NCI-H82 (cell line): ENCODE measurements around the gene U2AF1L4.
"Not testable (repeated sequence)": the region's sequence is repeated elsewhere in the genome, so short reads cannot be mapped to it uniquely, and the experiment has no call there.

Experiments used
- DNase-seq: peaks from one replicate; lab custom pipeline; 2025; lab: John Stamatoyannopoulos, UW

U2AF1L4 gene

GRCh38 chr19:35725216-35725861 is 19.9 kb downstream of the U2AF1L4 start:
- no peak for DNase-seq

- no peak for DNase-seq
These were observed 20.7 kb downstream of the U2AF1L4 start for GRCh38 chr19:35724560-35724959.

GRCh38 chr19:35724132-35724531 is 21.1 kb downstream of the U2AF1L4 start:
- DNase-seq: not testable (repeated sequence)

GRCh38 chr19:35723671-35724070 is 21.5 kb downstream of the U2AF1L4 start:
- no peak for DNase-seq

- no peak for DNase-seq
These were observed 22.3 kb downstream of the U2AF1L4 start for GRCh38 chr19:35722897-35723296.

- DNase-seq: no peak
These were observed 22.8 kb downstream of the U2AF1L4 start for GRCh38 chr19:35722461-35722860.

GRCh38 chr19:35721374-35721773 is 23.8 kb downstream of the U2AF1L4 start:
- no peak for DNase-seq

- DNase-seq: no peak
These were observed 24.6 kb downstream of the U2AF1L4 start for GRCh38 chr19:35720648-35721047.

- no peak for DNase-seq
These were observed 25.1 kb downstream of the U2AF1L4 start for GRCh38 chr19:35720163-35720524.

- no peak for DNase-seq
These were observed 25.6 kb downstream of the U2AF1L4 start for GRCh38 chr19:35719402-35720162.

- peak; percentile 29 for DNase-seq
These were observed 26.7 kb downstream of the U2AF1L4 start for GRCh38 chr19:35718345-35719041.

GRCh38 chr19:35717665-35718344 is 27.4 kb downstream of the U2AF1L4 start, which contains the start of gene KMT2B:
Gene KMT2B, plus strand, starts transcription at chr19:35718003. Its CDS starts 16 bp downstream, at chr19:35718019.
- no peak for DNase-seq

GRCh38 chr19:35716801-35717664 is 28.2 kb downstream of the U2AF1L4 start:
- DNase-seq: peak; percentile 99

- DNase-seq: no peak
These were observed 29.0 kb downstream of the U2AF1L4 start for GRCh38 chr19:35715981-35716800.

GRCh38 chr19:35715355-35715809 is 29.8 kb downstream of the U2AF1L4 start:
- no peak for DNase-seq

GRCh38 chr19:35714601-35715354 is 30.4 kb downstream of the U2AF1L4 start:
- DNase-seq: no peak

- no peak for DNase-seq
These were observed 31.2 kb downstream of the U2AF1L4 start for GRCh38 chr19:35713904-35714495.

- no peak for DNase-seq
These were observed 31.7 kb downstream of the U2AF1L4 start for GRCh38 chr19:35713506-35713850.
